ENCODE results near the gene CCDC116. TPM values are rescaled to one million over a fixed set of nuclear protein-coding genes. Genes with fewer than 3 reads are reported as not detected.
"Not testable (repeated sequence)": the region's sequence is repeated elsewhere in the genome, so short reads cannot be mapped to it uniquely, and the experiment has no call there.

CCDC116 gene
- total RNA-seq, 1 donor = 0.18 TPM

DNA sequence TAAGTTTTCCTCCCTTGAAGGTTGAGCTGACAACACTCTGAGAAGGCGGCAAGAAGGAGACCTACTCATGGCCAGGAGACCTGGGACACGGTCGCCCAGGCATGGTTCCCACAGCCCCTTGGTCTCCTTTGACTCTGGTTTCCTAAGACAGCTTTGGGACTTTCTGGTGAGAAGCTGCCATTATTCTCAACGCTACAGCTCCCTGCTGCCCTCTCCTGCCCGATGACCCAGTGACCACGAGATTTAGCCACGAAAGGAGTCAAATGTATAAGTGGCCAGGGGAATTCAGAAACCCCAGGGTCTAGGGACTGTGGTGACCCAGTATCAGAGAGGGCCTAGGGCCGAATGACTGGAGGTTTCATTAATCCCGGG lies 8.8 kb downstream of the CCDC116 start:
- peak overlapping the region; percentile 70 for H3K4me3 ChIP-seq (ENCODE audit: low read depth, low read length)
- peak; percentile 61 for DNase-seq (ENCODE audit: low read depth)
- TF ChIP-seq, protein P1, sequence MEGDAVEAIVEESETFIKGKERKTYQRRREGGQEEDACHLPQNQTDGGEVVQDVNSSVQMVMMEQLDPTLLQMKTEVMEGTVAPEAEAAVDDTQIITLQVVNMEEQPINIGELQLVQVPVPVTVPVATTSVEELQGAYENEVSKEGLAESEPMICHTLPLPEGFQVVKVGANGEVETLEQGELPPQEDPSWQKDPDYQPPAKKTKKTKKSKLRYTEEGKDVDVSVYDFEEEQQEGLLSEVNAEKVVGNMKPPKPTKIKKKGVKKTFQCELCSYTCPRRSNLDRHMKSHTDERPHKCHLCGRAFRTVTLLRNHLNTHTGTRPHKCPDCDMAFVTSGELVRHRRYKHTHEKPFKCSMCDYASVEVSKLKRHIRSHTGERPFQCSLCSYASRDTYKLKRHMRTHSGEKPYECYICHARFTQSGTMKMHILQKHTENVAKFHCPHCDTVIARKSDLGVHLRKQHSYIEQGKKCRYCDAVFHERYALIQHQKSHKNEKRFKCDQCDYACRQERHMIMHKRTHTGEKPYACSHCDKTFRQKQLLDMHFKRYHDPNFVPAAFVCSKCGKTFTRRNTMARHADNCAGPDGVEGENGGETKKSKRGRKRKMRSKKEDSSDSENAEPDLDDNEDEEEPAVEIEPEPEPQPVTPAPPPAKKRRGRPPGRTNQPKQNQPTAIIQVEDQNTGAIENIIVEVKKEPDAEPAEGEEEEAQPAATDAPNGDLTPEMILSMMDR (IDR thresholded peaks at IDR 0.05; ENCODE audit: insufficient read depth, low read length) = peak; percentile 69

DNA sequence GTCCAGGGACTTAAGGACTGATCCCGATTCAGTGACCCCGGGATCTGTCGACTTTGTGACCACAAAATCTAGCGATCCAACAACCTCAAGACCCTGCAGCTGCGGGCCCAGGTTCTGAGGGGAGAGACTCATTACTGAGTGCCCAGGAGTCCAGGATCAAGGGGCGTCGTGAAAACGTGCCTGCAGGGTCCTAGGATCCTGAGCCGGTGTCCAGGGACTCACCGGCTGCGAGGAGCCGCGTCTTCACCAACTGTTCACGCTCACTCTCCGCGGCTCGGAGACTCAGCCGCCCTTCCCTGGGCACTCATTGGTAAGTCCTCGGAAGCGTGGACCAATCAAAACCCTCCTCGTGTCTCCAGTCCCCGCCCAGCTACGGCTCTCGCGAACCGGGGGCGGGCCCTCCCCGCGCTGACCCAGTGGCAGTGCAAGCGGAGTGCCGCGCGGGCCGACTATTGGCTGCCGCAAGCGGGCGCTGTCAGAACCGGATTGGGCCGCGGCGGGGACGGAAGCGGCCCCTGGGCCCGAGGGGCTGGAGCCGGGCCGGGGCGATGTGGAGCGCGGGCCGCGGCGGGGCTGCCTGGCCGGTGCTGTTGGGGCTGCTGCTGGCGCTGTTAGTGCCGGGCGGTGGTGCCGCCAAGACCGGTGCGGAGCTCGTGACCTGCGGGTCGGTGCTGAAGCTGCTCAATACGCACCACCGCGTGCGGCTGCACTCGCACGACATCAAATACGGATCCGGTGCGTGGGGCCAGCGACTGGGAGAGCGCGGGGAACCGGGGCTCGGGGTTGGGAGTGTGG lies 9.4 kb downstream of the CCDC116 start, which contains the start of gene SDF2L1:
Gene SDF2L1 (plus strand): TSS at position 514 of the 795 bp plus-strand sequence. CDS start 35 bp downstream, at position 549.
- TF ChIP-seq, protein P1 (IDR thresholded peaks at IDR 0.05; ENCODE audit: insufficient read depth, low read length) = no peak
- peak within 1 kb of the TSS; percentile 82 for H3K4me3 ChIP-seq (ENCODE audit: low read depth, low read length)
- peak; percentile 98 for DNase-seq (ENCODE audit: low read depth)

DNA sequence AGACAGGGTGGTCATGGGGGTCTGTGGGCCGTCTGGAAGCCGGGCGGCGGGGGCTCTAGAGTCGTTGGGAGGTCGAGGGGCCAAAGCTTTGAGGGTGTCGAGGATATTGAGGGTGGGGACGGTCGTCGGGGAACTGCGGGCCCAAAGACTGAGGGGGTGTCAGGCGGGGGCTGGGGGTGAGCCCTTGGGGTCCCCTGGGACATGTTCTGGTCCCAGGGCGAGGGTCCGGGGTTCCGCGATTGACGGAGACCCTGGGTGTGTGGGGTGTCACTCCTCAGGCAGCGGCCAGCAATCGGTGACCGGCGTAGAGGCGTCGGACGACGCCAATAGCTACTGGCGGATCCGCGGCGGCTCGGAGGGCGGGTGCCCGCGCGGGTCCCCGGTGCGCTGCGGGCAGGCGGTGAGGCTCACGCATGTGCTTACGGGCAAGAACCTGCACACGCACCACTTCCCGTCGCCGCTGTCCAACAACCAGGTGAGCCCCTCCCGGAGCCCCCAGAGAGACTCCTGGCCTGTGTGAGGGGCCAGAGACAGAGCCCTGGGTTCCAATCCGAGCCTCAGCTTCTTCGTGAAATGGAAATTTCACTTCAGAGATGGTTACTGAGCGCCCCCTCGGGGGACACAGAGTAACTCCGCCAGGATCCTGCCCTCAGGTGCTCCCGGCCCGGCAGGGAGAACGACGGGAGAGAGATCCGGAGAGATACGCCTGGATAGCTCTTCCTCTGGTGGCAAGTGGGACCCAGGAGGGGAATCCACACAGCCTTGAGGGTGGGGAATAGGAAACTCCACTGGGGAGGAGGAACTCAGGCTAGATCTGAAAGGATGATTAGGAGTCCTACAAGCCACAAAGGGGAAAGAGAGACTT lies 10.3 kb downstream of the CCDC116 start:
- peak overlapping the region; percentile 82 for H3K4me3 ChIP-seq (ENCODE audit: low read depth, low read length)
- DNase-seq (ENCODE audit: low read depth) = peak; percentile 52
- TF ChIP-seq, protein P1 (IDR thresholded peaks at IDR 0.05; ENCODE audit: insufficient read depth, low read length) = peak; percentile 67

DNA sequence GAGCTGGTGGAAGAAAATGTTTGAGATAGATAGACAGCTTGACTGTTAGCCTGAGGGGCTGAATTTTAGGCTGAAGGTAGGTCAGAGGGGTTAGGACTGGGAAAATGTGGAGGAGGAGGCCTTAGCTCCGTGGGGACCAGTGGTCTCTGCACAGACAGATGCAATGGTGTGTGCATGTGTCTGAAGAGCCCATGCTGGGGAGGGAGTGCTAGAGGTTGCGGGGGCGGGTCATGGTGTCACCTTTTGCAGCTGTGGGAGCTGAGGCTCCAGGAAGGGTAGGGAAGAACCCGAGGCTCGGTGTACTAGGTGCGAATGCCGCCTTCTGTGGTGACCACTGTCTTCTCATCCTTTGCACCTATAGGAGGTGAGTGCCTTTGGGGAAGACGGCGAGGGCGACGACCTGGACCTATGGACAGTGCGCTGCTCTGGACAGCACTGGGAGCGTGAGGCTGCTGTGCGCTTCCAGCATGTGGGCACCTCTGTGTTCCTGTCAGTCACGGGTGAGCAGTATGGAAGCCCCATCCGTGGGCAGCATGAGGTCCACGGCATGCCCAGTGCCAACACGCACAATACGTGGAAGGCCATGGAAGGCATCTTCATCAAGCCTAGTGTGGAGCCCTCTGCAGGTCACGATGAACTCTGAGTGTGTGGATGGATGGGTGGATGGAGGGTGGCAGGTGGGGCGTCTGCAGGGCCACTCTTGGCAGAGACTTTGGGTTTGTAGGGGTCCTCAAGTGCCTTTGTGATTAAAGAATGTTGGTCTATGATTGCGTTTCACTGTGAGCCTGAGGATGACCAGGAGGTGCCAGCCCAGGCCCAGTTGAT lies 11.2 kb downstream of the CCDC116 start:
- no peak for DNase-seq (ENCODE audit: low read depth)
- TF ChIP-seq, protein P1 (IDR thresholded peaks at IDR 0.05; ENCODE audit: insufficient read depth, low read length) = no peak
- peak overlapping the region; percentile 82 for H3K4me3 ChIP-seq (ENCODE audit: low read depth, low read length)

DNA sequence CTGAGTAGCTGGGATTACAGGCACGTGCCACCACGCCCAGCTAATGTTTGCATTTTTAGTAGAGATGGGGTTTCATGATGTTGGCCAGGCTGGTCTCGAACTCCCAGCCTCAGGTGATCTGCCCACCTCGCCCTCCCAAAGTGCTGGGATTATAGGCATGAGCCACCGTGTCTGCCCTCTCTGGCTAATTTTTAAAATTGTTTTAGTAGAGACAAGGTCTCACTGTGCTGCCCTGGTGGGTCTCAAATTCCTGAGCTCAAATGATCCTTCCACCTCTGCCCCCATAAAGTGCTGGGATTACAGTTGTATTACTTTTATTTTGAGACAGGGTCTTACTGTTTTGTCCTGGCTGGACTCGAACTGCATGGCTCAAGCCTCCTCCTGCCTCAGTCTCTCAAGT lies 13.0 kb downstream of the CCDC116 start:
- DNase-seq (ENCODE audit: low read depth) = not testable (repeated sequence)

DNA sequence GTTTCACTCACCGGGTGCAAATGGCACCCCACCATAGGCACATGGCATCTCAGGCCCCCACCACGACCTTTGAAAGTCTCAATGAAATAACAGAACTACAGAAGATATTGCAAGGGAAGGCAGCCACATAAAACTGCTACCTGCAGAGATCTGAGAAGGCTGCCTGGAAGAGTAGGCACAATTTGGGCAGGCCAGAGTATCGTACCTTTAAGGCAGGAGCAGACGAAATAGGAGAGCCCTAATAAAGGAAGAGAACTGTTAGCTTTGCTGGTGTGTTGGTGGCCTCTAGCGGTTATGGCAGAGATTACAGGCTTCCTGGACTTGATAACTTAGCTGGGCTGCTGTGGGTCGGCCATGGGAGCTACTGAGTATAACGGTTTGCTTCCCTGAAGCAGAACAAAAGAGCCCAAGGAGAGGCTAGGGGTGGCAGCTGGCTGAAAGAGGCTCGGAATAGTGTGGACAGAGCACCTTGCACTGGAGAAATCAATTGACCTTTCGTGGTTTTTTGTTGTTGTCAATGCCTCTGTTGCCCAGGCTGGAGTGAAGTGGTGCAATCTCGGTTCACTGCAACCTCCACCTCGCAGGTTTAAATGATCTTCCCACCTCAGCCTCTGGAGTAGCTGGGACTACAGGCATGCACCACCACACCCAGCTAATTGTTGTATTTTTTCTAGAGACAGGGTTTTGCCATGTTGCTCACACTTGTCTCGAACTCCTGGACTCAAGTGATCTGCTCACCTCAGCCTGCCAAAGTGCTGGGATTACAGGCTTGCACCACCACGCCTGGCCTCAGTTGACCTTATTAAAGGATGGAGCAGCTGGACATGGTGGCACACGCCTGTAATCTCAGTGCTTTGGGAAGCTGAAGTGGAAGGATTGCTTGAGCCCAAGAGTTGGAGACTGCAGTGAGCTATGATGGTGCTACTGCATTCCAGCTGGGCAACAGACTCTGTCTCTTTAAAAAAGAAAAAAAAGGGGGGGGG lies 14.3 kb downstream of the CCDC116 start:
- TF ChIP-seq, protein P1 (IDR thresholded peaks at IDR 0.05; ENCODE audit: insufficient read depth, low read length) = peak; percentile 93
- peak; percentile 88 for DNase-seq (ENCODE audit: low read depth)
- H3K4me3 ChIP-seq (ENCODE audit: low read depth, low read length) = no peak overlapping the region

More for the DNA sequence above, 13.0 kb downstream of the CCDC116 start:
- H3K4me3 ChIP-seq (ENCODE audit: low read depth, low read length) = not testable (repeated sequence)

Data from fibroblast of the aortic adventitia (primary cell).